ENCODE data around the gene SGPP2.

GRCh38 chr2:222563936-222564335 lies 139.6 kb downstream of the SGPP2 start:
- TF ChIP-seq CTCF (IDR thresholded peaks at IDR 0.05) (no peak), POLR2A (IDR thresholded peaks at IDR 0.05) (no peak), EP300 (IDR thresholded peaks at IDR 0.05) (no peak), POLR2AphosphoS5 (IDR thresholded peaks at IDR 0.05) (no peak)
